Stimulated activated CD4-positive, alpha-beta T cell treated with anti-CD3 and anti-CD28 coated beads, TNF-alpha, amount 100 ng/mL, for 48 hours (primary cell): ENCODE measurements around the gene OR5D18.
"Not testable (repeated sequence)": the region's sequence is repeated elsewhere in the genome, so short reads cannot be mapped to it uniquely, and the experiment has no call there.

Experiments used
- DNase-seq, 3 donors: peaks; one replicate each; pipeline ENCODE4 v3.0.0-alpha.2; 2020; ENCODE audit warnings: low read depth in 3 of 3

The OR5D18 gene

DNA sequence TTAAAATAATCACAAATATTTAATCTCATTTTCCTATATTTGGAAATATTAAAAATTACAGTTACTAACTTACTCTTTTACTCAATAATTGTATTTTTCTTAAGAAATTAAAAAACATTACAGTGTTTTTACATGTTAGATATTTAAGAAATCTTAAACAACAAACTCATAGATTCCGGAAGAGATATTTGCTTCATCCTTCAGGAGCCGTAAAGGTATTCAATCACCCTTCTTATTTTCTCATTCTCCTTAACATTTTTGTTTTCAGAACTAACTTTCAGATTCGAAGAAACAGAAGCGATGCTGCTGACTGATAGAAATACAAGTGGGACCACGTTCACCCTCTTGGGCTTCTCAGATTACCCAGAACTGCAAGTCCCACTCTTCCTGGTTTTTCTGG, at the start of gene OR5D18:
Gene OR5D18 (plus strand): TSS at position 301 of the 400 bp plus-strand sequence. CDS start 0 bp downstream, at position 301.
- no peak for DNase-seq

DNA sequence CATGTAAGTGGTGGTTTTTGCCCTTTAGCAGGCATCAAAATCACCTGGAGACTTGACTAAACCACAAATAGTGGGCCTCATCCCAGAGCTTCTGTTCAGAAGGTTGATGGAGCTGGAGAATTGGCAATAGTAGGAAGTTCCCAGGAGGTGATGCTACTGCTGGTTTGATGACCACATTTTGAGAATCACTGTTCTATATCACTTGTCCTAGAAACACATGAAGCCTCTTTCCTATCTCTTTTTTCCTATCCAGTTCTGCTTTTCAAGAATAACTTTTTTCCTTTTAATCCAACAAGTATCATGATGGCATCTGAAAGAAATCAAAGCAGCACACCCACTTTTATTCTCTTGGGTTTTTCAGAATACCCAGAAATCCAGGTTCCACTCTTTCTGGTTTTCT, 46.3 kb upstream of the OR5D18 start, which contains the start of gene OR5D13:
Gene OR5D13 (plus strand): TSS at position 301 of the 400 bp plus-strand sequence. CDS start 0 bp downstream, at position 301.
- DNase-seq = no peak

DNA sequence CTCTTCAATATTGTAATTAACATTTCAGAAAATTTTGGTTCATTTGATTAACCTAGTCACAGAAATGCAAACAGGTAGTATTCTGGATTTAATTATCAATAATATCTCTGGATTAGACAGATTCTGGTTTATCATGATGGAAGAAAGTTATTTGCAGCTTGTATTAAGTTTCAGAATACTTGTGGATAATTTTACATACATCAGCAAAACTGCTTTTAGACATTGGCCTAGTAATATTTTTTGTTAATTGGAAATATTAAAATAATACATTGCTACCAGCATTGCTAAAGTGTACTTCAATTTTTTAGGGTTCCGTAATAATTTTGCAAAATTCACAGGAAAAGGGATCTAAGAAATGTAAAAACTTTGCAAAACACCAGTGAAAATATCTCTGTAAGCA, 27.8 kb upstream of the OR5D18 start:
- DNase-seq = no peak

DNA sequence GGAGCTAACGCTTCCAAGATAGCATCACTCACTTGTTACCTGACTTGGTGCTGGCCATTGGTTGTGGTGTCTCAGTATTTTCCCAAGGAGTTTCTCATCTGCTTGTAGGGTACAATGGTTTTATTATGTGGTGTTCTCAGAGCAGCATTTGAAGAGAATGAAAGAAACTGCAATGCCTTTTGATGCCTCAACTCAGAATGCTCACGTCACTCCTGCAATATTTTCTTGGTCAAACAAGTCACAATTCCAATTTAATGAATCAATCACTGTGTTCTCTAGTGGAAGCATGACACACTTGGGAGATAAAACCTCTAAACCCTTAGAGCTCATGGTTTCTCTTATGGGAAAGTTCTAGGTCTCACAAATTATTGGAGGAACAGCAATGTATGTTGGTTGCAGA, 26.1 kb upstream of the OR5D18 start:
- no peak for DNase-seq

DNA sequence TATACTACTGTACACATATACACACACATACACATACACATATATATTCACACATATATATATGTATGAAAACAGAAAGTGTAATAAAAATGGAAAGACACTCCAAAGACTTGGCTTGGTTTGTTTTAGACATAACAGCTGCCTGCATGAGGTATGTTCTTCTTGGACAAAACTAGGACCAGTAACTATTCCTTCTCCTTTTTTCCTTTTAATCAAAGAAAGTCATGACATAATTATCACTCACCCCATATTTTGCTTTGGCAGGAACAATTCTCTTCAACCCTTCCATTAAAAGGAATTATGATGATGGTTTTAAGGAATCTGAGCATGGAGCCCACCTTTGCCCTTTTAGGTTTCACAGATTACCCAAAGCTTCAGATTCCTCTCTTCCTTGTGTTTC, 24.2 kb upstream of the OR5D18 start, which contains the start of gene OR5D14:
Gene OR5D14 (plus strand): TSS at position 301 of the 400 bp plus-strand sequence. CDS start 0 bp downstream, at position 301.
- DNase-seq = no peak

DNA sequence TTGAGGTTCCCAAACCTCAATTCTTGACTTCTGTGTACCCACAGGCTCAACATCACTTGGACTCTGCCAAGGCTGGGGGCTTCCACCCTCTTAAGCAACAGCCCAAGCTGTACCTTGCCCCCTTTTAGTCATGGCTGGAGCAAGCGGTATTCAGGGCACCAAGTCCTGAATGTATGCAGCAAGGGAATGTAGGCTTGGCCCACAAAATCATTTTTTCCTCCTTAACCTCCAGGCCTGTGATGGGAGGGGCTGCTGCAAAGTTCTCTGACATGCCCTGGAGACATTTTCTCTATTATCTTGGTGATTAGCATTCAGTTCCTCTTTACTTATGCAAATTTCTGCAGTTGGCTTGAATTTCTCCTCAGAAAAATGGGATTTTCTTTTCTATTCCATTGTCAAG, 13.2 kb upstream of the OR5D18 start:
- DNase-seq = no peak

DNA sequence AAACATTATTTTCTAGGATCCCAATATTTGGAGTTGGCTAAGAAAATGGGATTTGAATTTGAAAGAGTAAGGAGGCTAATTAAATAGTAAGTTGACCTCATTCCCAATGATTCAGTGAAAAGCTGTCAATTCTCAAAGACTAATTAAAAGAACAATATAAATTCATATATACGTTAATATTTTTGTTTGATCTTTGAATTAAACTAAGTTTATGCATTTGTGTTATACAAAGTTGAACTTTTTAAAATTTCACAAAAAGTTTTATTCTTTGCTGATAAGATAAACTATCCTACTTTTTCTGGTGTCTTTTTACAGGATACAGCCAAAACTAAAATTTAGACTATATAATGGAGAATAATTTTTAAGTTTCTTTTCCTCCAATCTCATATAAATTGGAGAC, 8.4 kb upstream of the OR5D18 start, which contains the start of gene OR5L1:
Gene OR5L1 (plus strand): TSS at position 301 of the 400 bp plus-strand sequence. CDS start 100 bp downstream, outside the sequence.
- no peak for DNase-seq

DNA sequence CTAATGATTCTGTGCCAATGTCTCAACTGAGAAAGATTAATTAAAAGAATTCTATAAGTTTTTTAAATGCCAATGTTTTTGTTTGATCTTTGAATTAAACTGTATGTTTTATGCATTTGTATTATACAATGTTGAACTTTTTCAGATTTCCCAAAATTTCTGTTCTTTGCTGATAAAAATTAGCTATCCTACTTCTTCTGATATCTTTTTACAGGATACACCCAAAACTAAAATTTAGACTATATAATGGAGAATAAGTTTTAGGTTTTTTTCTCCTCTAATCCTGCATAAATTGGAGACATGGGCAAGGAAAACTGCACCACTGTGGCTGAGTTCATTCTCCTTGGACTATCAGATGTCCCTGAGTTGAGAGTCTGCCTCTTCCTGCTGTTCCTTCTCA, 7.5 kb downstream of the OR5D18 start, which contains the start of gene OR5L2:
Gene OR5L2 (plus strand): TSS at position 301 of the 400 bp plus-strand sequence. CDS start 0 bp downstream, at position 301.
- no peak for DNase-seq

DNA sequence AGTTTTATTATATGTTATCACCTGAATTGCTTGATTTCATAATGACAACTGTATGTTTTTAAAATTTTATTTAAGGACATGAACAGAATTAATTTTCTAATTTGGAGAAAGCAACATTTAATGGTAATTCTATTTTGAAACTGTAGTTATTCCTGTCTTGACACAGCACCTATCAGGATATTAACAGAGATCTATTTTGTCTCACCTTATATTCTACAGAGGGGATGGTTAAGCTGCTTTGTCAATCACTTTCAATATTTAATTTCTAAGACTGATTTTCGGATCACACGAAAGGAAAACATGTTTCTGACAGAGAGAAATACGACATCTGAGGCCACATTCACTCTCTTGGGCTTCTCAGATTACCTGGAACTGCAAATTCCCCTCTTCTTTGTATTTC, 19.0 kb downstream of the OR5D18 start, which contains the start of gene OR5D16:
Gene OR5D16 (plus strand): TSS at position 301 of the 400 bp plus-strand sequence. CDS start 0 bp downstream, at position 301.
- no peak for DNase-seq

DNA sequence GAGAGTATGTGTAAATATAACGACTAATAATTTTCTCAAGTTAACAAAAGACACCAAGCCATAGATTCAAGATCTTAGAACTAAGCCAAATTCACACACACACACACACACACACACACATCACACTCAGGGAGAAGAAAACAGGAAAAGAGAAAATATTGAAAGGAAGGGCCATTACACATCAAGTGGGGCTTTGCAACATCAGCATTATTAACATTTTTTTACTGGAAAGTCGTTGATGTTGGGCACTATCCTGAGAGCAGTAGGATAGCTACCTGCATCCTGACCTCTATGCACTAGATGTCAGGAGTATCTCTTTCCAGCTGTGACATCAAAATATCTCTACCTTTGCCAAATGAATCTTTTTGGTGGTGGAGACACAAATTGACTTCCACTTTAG, 28.0 kb downstream of the OR5D18 start:
- DNase-seq = no peak

DNA sequence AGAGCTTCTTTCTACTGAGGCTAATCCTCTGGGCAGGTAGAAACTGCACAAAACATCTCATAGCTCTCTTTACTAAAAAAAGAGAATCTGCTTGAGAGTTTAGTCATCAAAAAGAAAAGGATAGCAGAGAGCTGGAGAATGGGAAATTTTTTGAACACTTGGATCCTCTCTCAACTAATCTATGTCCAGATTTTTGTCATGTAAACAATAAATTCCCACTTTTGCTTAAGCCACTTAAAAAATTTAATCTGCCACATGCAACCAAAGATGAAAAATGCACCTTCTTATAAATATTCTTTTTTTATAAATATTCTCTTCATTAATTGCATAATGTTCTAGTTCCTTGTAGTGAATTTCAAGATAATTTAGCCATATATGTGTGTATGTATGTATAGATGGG, 29.6 kb downstream of the OR5D18 start:
- no peak for DNase-seq

DNA sequence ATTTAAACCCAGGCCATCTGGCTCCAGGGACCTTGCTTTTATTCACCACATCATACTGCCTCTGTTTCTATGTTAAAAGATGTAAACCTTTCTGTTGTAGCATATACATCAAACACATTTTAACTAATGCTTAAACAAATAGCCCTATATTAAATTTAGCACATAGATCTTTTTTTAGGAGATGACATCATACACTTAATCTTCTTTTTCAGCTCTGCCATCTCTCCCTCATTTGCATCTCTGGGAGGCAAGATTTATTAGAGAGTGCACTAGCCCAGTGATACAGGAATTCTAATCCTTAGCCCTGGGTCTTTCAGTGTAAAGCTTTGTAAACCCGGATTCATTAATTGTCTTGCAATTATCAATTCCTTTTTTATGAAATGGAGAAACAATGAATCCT, 32.7 kb downstream of the OR5D18 start:
- no peak for DNase-seq

DNA sequence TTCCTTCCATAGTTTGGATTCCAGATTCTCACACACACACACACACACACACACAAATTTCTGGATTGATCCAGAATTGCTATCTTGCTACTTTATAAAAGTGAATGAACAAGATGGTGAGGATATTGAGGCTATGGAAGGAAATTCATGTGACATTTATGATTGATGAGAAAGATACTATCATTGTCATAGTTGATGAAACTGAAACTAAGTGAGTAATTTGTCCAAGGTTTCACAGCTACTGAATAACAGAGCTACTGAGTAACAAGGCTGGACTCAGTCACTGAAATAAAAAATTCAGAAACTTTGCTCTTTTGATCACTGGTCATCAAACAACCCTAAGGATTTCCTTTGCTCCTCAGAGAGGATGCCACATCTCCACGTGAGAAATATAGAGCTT, 35.3 kb downstream of the OR5D18 start:
- no peak for DNase-seq

DNA sequence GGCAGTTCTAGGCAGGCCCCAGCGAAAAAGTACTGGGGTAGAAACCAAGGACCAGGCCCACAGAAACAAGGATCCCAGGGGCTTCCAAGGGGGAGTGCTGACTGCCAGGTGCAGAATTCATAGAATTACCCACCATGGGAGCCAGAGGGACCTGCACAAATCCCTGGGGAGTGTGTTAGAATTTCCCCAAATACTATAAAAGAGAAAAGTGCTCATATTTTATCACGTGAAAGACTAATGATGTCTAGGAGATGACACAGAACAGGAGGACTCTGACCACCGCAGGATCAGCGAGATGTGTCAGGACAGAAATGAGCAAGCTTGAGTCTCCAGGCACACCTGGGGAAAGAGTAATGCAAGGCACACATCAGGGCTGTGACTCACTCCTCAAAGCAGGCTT, 47.9 kb downstream of the OR5D18 start:
- not testable (repeated sequence) for DNase-seq
